H9 (cell line): ENCODE results near the gene CRAMP1. TPM values are rescaled to one million over a fixed set of nuclear protein-coding genes. Genes with fewer than 3 reads are reported as not detected.

Experiments used
- DNase-seq: peaks from one replicate; pipeline ENCODE4 v3.0.0-alpha.2; 2017
- H2AFZ ChIP-seq: one replicate; pipeline ENCODE4 v1.6.1; 2013; ENCODE audit warnings: mild to moderate bottlenecking, low read length, control low read depth, moderate library complexity
- H2AK5ac ChIP-seq: 2 replicates; pipeline ENCODE4 v1.6.1; 2013; ENCODE audit warnings: low read length, control low read depth, mixed read lengths; ENCODE audit not compliant: insufficient read length
- H2BK120ac ChIP-seq: one replicate; pipeline ENCODE4 v1.6.1; 2013; ENCODE audit warnings: low read depth, mild to moderate bottlenecking, low read length, control low read depth, inconsistent platforms; ENCODE audit not compliant: poor library complexity, severe bottlenecking
- H2BK12ac ChIP-seq: 2 replicates; pipeline ENCODE4 v1.6.1; 2013; ENCODE audit warnings: low read length, control low read depth, mixed read lengths, low read depth; ENCODE audit not compliant: insufficient read length
- H2BK15ac ChIP-seq: 2 replicates; pipeline ENCODE4 v1.6.1; 2013; ENCODE audit warnings: low read depth, low read length, control low read depth
- H2BK20ac ChIP-seq: one replicate; pipeline ENCODE4 v1.6.1; 2013; ENCODE audit warnings: low read depth, mild to moderate bottlenecking, low read length, control low read depth, inconsistent platforms; ENCODE audit not compliant: poor library complexity, severe bottlenecking
- H2BK5ac ChIP-seq: 2 replicates; pipeline ENCODE4 v1.6.1; 2013; ENCODE audit warnings: low read length, control low read depth, mixed read lengths; ENCODE audit not compliant: insufficient read length
- H3K14ac ChIP-seq: 2 replicates; pipeline ENCODE4 v1.6.1; 2013; ENCODE audit warnings: low read length, control low read depth; ENCODE audit not compliant: insufficient read depth
- H3K18ac ChIP-seq: 2 replicates; pipeline ENCODE4 v1.6.1; 2013; ENCODE audit warnings: low read depth, mild to moderate bottlenecking, mixed read lengths, low read length, control low read depth; ENCODE audit not compliant: insufficient read length
- H3K23ac ChIP-seq: 2 replicates; pipeline ENCODE4 v1.6.1; 2013; ENCODE audit warnings: low read length, control low read depth, mixed read lengths, low read depth; ENCODE audit not compliant: insufficient read length
- H3K23me2 ChIP-seq: 2 replicates; pipeline ENCODE4 v1.6.1; 2013; ENCODE audit warnings: low read depth, mild to moderate bottlenecking, mixed read lengths, low read length, control low read depth; ENCODE audit not compliant: insufficient read length, poor library complexity, severe bottlenecking
- H3K27ac ChIP-seq: 2 replicates; pipeline ENCODE4 v1.5.1; 2013; ENCODE audit warnings: low read length, control low read depth, mixed read lengths, low read depth; ENCODE audit not compliant: insufficient read length
- H3K27me3 ChIP-seq: 2 replicates; pipeline ENCODE4 v1.6.1; 2013; ENCODE audit warnings: low read length, control low read depth, inconsistent platforms; ENCODE audit not compliant: insufficient read depth
- H3K4ac ChIP-seq: 2 replicates; pipeline ENCODE4 v1.6.1; 2013; ENCODE audit warnings: low read depth, mild to moderate bottlenecking, control low read depth, inconsistent platforms, low read length, moderate library complexity
- H3K4me1 ChIP-seq: 2 replicates; pipeline ENCODE4 v1.6.1; 2013; ENCODE audit warnings: low read length, control low read depth, inconsistent platforms; ENCODE audit not compliant: insufficient read depth
- H3K4me2 ChIP-seq: 2 replicates; pipeline ENCODE4 v1.6.1; 2013; ENCODE audit warnings: low read length, control low read depth, mixed read lengths; ENCODE audit not compliant: insufficient read length, insufficient read depth
- H3K56ac ChIP-seq: 2 replicates; pipeline ENCODE4 v1.6.1; 2013; ENCODE audit warnings: low read depth, mild to moderate bottlenecking, mixed read lengths, low read length, control low read depth; ENCODE audit not compliant: insufficient read length
- H3K79me1 ChIP-seq: 2 replicates; pipeline ENCODE4 v1.6.1; 2013; ENCODE audit warnings: low read depth, mild to moderate bottlenecking, moderate library complexity, low read length, control low read depth, inconsistent platforms; ENCODE audit not compliant: insufficient read depth, poor library complexity, severe bottlenecking
- H3K79me2 ChIP-seq: 2 replicates; pipeline ENCODE4 v1.6.1; 2013; ENCODE audit warnings: low read length, control low read depth, inconsistent platforms; ENCODE audit not compliant: insufficient read depth
- H3K9ac ChIP-seq: 2 replicates; pipeline ENCODE4 v1.6.1; 2013; ENCODE audit warnings: low read length, control low read depth, mixed read lengths; ENCODE audit not compliant: insufficient read length; ENCODE audit errors: extremely low read depth
- H3K9me3 ChIP-seq: one replicate; pipeline ENCODE4 v1.6.1; 2013; ENCODE audit warnings: low read depth, low read length, inconsistent platforms; ENCODE audit not compliant: control insufficient read depth
- H3T11ph ChIP-seq: one replicate; pipeline ENCODE4 v1.6.1; 2013; ENCODE audit warnings: mild to moderate bottlenecking, low read length, control low read depth, inconsistent platforms
- H4K20me1 ChIP-seq: one replicate; pipeline ENCODE4 v1.6.1; 2013; ENCODE audit not compliant: control insufficient read depth, insufficient read length, insufficient read depth
- H4K5ac ChIP-seq: 2 replicates; pipeline ENCODE4 v1.6.1; 2013; ENCODE audit warnings: low read depth, mild to moderate bottlenecking, mixed read lengths, low read length, control low read depth; ENCODE audit not compliant: insufficient read length
- H4K8ac ChIP-seq: replicated peaks from 2 replicates; pipeline ENCODE4 v1.6.1; 2013; ENCODE audit warnings: low read length, control low read depth, mixed read lengths, low read depth; ENCODE audit not compliant: insufficient read length
- H4K91ac ChIP-seq: 2 replicates; pipeline ENCODE4 v1.6.1; 2013; ENCODE audit warnings: low read depth, mild to moderate bottlenecking, moderate library complexity, mixed read lengths, low read length, control low read depth; ENCODE audit not compliant: insufficient read length
- H3K27ac Mint-ChIP-seq, 3 experiments: 2 replicates in 2 of 3; 3 replicates in 1 of 3; pipeline ENCODE4 v1.8.0; 2020 to 2021; ENCODE audit warnings: mixed read lengths in 3 of 3, mild to moderate bottlenecking in 1 of 3, moderate library complexity in 1 of 3
- H3K27me3 Mint-ChIP-seq: 2 replicates; pipeline ENCODE4 v1.8.0; 2021; ENCODE audit warnings: low read depth, mild to moderate bottlenecking, moderate library complexity, mixed read lengths
- H3K36me3 Mint-ChIP-seq, 3 experiments: 2 replicates in 2 of 3; 3 replicates in 1 of 3; pipeline ENCODE4 v1.8.0; 2020 to 2021; ENCODE audit warnings: low read depth in 3 of 3, mixed read lengths in 3 of 3; ENCODE audit not compliant: insufficient read depth in 1 of 3
- H3K4me1 Mint-ChIP-seq, 2 experiments: 2 replicates each; pipeline ENCODE4 v1.8.0; 2020; ENCODE audit warnings: mixed read lengths in 2 of 2
- H3K4me3 Mint-ChIP-seq, 2 experiments: 2 replicates in 1 of 2; 3 replicates in 1 of 2; pipeline ENCODE4 v1.8.0; 2020 to 2021; ENCODE audit warnings: mild to moderate bottlenecking in 2 of 2, mixed read lengths in 2 of 2, moderate library complexity in 1 of 2
- H3K9me3 Mint-ChIP-seq, 2 experiments: 2 replicates in 1 of 2; 3 replicates in 1 of 2; pipeline ENCODE4 v1.8.0; 2020; ENCODE audit warnings: mild to moderate bottlenecking in 2 of 2, mixed read lengths in 2 of 2, moderate library complexity in 1 of 2
- WGBS: extraction: QIAGEN DNeasy Blood & Tissue Kit; methylation state at CpG from one replicate; pipeline ENCODE4 v1.1.7; 2013; ENCODE audit warnings: missing lambda C conversion rate, low lambda C conversion rate, mixed read lengths; ENCODE audit not compliant: insufficient read length; ENCODE audit errors: extremely low coverage; 5-methylcytosine and 5-hydroxymethylcytosine counted together
- total RNA-seq: library from RNA; stranded (reverse); gene quantifications from 2 replicates; pipeline ENCODE4 v1.2.1, GENCODE V29; 2021
- TF ChIP-seq, protein P1 (sequence below): fragments of 200-600 bp; sonication (generic); conservative IDR thresholded peaks from 3 replicates; pipeline ENCODE4 v1.8.0; 2021; ENCODE audit warnings: antibody characterized with exemption, mild to moderate bottlenecking

CRAMP1 gene
- total RNA-seq, 1 experiment from 2014 or later: 46.2 TPM

DNA sequence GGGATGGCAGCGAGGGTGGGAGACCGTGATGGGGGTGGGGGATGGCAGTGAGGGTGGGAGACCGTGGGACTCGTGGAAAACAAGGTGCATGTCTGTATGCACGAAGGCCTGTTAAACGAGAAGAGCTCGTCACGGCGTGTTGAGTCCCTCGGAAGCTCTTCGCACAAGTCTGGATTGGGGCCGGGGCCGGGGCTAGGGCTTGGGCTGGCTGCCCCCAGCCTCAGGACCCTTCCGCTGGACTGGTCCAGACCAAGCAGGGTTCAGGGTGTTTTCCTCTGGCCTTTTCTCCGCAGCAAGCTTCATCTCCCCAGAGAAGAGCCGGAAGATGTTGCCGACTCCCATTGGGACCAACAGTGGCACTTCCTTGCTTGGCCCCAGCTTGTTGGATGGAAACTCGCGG is 58.2 kb downstream of the CRAMP1 start:
- Histone ChIP-seq H3K79me1 (no peaks in the 10 kb centered on the region), H3K18ac (no peak overlapping the region), H3K14ac (no peak overlapping the region), H4K5ac (no peak overlapping the region), H3K23me2 (no peaks in the 10 kb centered on the region), H3K4me1 (no peaks in the 10 kb centered on the region), H3K27ac (no peak overlapping the region), H2AK5ac (no peak overlapping the region), H2BK20ac (no peak overlapping the region), H4K20me1 (no peaks in the 10 kb centered on the region), H3K4me2 (no peak overlapping the region), H3K9ac (no peak overlapping the region), H3K9me3 (no peaks in the 10 kb centered on the region), H3K27me3 (no peaks in the 10 kb centered on the region), H2AFZ (no peak overlapping the region), H2BK5ac (no peak overlapping the region), H3K56ac (no peak overlapping the region), H3K79me2 (no peaks in the 10 kb centered on the region), H2BK15ac (no peak overlapping the region), H2BK120ac (no peak overlapping the region), H4K91ac (no peak overlapping the region), H4K8ac (no peak overlapping the region), H3T11ph (no peak overlapping the region), H2BK12ac (no peak overlapping the region), H3K23ac (no peak overlapping the region), H3K4ac (no peak overlapping the region)
- TF ChIP-seq, protein P1, sequence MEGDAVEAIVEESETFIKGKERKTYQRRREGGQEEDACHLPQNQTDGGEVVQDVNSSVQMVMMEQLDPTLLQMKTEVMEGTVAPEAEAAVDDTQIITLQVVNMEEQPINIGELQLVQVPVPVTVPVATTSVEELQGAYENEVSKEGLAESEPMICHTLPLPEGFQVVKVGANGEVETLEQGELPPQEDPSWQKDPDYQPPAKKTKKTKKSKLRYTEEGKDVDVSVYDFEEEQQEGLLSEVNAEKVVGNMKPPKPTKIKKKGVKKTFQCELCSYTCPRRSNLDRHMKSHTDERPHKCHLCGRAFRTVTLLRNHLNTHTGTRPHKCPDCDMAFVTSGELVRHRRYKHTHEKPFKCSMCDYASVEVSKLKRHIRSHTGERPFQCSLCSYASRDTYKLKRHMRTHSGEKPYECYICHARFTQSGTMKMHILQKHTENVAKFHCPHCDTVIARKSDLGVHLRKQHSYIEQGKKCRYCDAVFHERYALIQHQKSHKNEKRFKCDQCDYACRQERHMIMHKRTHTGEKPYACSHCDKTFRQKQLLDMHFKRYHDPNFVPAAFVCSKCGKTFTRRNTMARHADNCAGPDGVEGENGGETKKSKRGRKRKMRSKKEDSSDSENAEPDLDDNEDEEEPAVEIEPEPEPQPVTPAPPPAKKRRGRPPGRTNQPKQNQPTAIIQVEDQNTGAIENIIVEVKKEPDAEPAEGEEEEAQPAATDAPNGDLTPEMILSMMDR: no peak
- Mint-ChIP-seq H3K27ac (no peak overlapping the region), H3K36me3 (peaks cover 42 to 97% (median 85%) of the 10 kb centered on the region in 3 experiments; a peak in 6 of 7 replicates), H3K27me3 (no peaks in the 10 kb centered on the region), H3K4me3 (no peak overlapping the region), H3K4me1 (no peaks in the 10 kb centered on the region), H3K9me3 (no peaks in the 10 kb centered on the region; a peak in 1 of 5 replicates)
- no CpG with 5 or more reads among the region's 19 CpGs for WGBS
- DNase-seq: no peak
